ENCODE measurements around the gene HEATR5B.
"Not testable (repeated sequence)": the region's sequence is repeated elsewhere in the genome, so short reads cannot be mapped to it uniquely, and the experiment has no call there.

The HEATR5B gene

GRCh38 chr2:36976065-36976464, 108.1 kb downstream of the HEATR5B start:
- no peak for DNase-seq

GRCh38 chr2:36975306-36975705, 108.9 kb downstream of the HEATR5B start:
- no peak for DNase-seq

GRCh38 chr2:36973320-36973719, 110.9 kb downstream of the HEATR5B start:
- DNase-seq: no peak

- no peak for DNase-seq
Observed at GRCh38 chr2:36971990-36972389, 112.2 kb downstream of the HEATR5B start.

GRCh38 chr2:36967236-36967876, 116.8 kb downstream of the HEATR5B start:
- no peak for DNase-seq

GRCh38 chr2:36966370-36967235, 117.6 kb downstream of the HEATR5B start, which contains the start of gene STRN:
Gene STRN, minus strand, starts transcription at chr2:36966536. Its CDS starts 73 bp downstream, at chr2:36966463.
- DNase-seq: peak; percentile 88 to 96

- DNase-seq: peak in 1 of 2 experiments; percentile 25
Observed at GRCh38 chr2:36965751-36966369, 118.3 kb downstream of the HEATR5B start.

GRCh38 chr2:36965206-36965605, 119.0 kb downstream of the HEATR5B start:
- no peak for DNase-seq

GRCh38 chr2:36964496-36965058, 119.6 kb downstream of the HEATR5B start:
- DNase-seq: no peak

- DNase-seq: no peak
Observed at GRCh38 chr2:36963734-36964133, 120.4 kb downstream of the HEATR5B start.

- no peak for DNase-seq
Observed at GRCh38 chr2:36963106-36963505, 121.1 kb downstream of the HEATR5B start.

GRCh38 chr2:36960773-36961172, 123.4 kb downstream of the HEATR5B start:
- DNase-seq: no peak

GRCh38 chr2:36960005-36960675, 124.0 kb downstream of the HEATR5B start:
- DNase-seq: no peak

GRCh38 chr2:36954977-36955607, 129.1 kb downstream of the HEATR5B start:
- no peak for DNase-seq

GRCh38 chr2:36952748-36953197, 131.4 kb downstream of the HEATR5B start:
- DNase-seq: no peak

- no peak for DNase-seq
Observed at GRCh38 chr2:36951574-36951973, 132.6 kb downstream of the HEATR5B start.

GRCh38 chr2:36951027-36951518, 133.1 kb downstream of the HEATR5B start:
- no peak for DNase-seq

- no peak for DNase-seq
Observed at GRCh38 chr2:36949845-36950244, 134.3 kb downstream of the HEATR5B start.

GRCh38 chr2:36945240-36945639, 138.9 kb downstream of the HEATR5B start:
- not testable (repeated sequence) for DNase-seq

- no peak for DNase-seq
Observed at GRCh38 chr2:36941867-36942266, 142.3 kb downstream of the HEATR5B start.

- DNase-seq: not testable (repeated sequence)
Observed at GRCh38 chr2:36936526-36936925, 147.6 kb downstream of the HEATR5B start.

GRCh38 chr2:36931688-36932087, 152.5 kb downstream of the HEATR5B start:
- not testable (repeated sequence) for DNase-seq
